Neuronal stem cell (in vitro differentiated cells): Measurements from ENCODE around the gene RBSN. TPM values are rescaled to one million over a fixed set of nuclear protein-coding genes. Genes with fewer than 3 reads are reported as not detected.
"Not testable (repeated sequence)": the region's sequence is repeated elsewhere in the genome, so short reads cannot be mapped to it uniquely, and the experiment has no call there.

Experiments used
- DNase-seq: peaks from one replicate; pipeline ENCODE4 v3.0.0-alpha.2; 2013; ENCODE audit warnings: low spot score
- H2AFZ ChIP-seq: one replicate; pipeline ENCODE4 v1.6.1; 2013; ENCODE audit warnings: mild to moderate bottlenecking, low read length, inconsistent platforms
- H2AK5ac ChIP-seq: 2 replicates; pipeline ENCODE4 v1.6.1; 2013; ENCODE audit warnings: low read depth, mild to moderate bottlenecking, inconsistent platforms, low read length, moderate library complexity, mixed read lengths
- H2BK120ac ChIP-seq: 2 replicates; pipeline ENCODE4 v1.6.1; 2013; ENCODE audit warnings: low read depth, mild to moderate bottlenecking, inconsistent platforms, low read length, moderate library complexity, mixed read lengths
- H2BK12ac ChIP-seq: one replicate; pipeline ENCODE4 v1.6.1; 2013; ENCODE audit warnings: low read length, inconsistent platforms
- H2BK15ac ChIP-seq: 2 replicates; pipeline ENCODE4 v1.6.1; 2013; ENCODE audit warnings: mild to moderate bottlenecking, low read length, inconsistent platforms, mixed read lengths
- H2BK5ac ChIP-seq: one replicate; pipeline ENCODE4 v1.6.1; 2013; ENCODE audit warnings: inconsistent platforms, mild to moderate bottlenecking, low read length, moderate library complexity
- H3K14ac ChIP-seq: one replicate; pipeline ENCODE4 v1.6.1; 2013; ENCODE audit warnings: low read length, inconsistent platforms
- H3K18ac ChIP-seq: 2 replicates; pipeline ENCODE4 v1.6.1; 2013; ENCODE audit warnings: low read length, inconsistent platforms
- H3K23ac ChIP-seq: 2 replicates; pipeline ENCODE4 v1.6.1; 2013; ENCODE audit warnings: low read depth, mild to moderate bottlenecking, mixed read lengths, low read length, inconsistent platforms; ENCODE audit not compliant: poor library complexity
- H3K27ac ChIP-seq: replicated peaks from 3 replicates; pipeline ENCODE4 v1.5.1; 2013; ENCODE audit warnings: low read length, inconsistent platforms
- H3K27me3 ChIP-seq, 3 experiments: 2 replicates each; pipeline ENCODE4 v1.6.1; 2013; ENCODE audit warnings: low read length in 3 of 3, mild to moderate bottlenecking in 2 of 3, inconsistent platforms in 1 of 3, low read depth in 1 of 3, mixed read lengths in 1 of 3, moderate library complexity in 1 of 3; ENCODE audit not compliant: control insufficient read depth in 3 of 3, insufficient read depth in 3 of 3
- H3K36me3 ChIP-seq, 2 donors: replicated peaks in 1 of 2; 2 replicates each; pipeline ENCODE4 v1.6.1; 2013; ENCODE audit warnings: low read length in 2 of 2; ENCODE audit not compliant: control insufficient read depth in 2 of 2, insufficient read depth in 2 of 2
- H3K4ac ChIP-seq: 2 replicates; pipeline ENCODE4 v1.6.1; 2013; ENCODE audit warnings: inconsistent platforms, mild to moderate bottlenecking, low read length, moderate library complexity
- H3K4me1 ChIP-seq, 2 donors: 1 replicate in 1 of 2; 2 replicates in 1 of 2; pipeline ENCODE4 v1.6.1; 2013; ENCODE audit warnings: low read length in 2 of 2, low read depth in 1 of 2; ENCODE audit not compliant: control insufficient read depth in 2 of 2, insufficient read depth in 1 of 2
- H3K4me2 ChIP-seq: one replicate; pipeline ENCODE4 v1.6.1; 2013; ENCODE audit warnings: mild to moderate bottlenecking, low read length, inconsistent platforms; ENCODE audit not compliant: insufficient read depth, poor library complexity, severe bottlenecking
- H3K4me3 ChIP-seq, 2 donors: 2 replicates each; pipeline ENCODE4 v1.5.1; 2013; ENCODE audit warnings: low read length in 2 of 2, mild to moderate bottlenecking in 2 of 2, inconsistent platforms in 1 of 2, moderate library complexity in 1 of 2
- H3K79me1 ChIP-seq: one replicate; pipeline ENCODE4 v1.6.1; 2013; ENCODE audit warnings: low read depth, mild to moderate bottlenecking, inconsistent platforms, low read length, moderate library complexity
- H3K9ac ChIP-seq: one replicate; pipeline ENCODE4 v1.6.1; 2013; ENCODE audit warnings: mild to moderate bottlenecking, low read depth, low read length, inconsistent platforms; ENCODE audit not compliant: poor library complexity
- H3K9me3 ChIP-seq, 2 donors: replicated peaks in 1 of 2; 2 replicates each; pipeline versions ENCODE3 to v1.6.1; 2013; ENCODE audit warnings: low read length in 2 of 2, mild to moderate bottlenecking in 2 of 2, inconsistent platforms in 1 of 2, low read depth in 1 of 2, mixed read lengths in 1 of 2, moderate library complexity in 1 of 2; ENCODE audit not compliant: control insufficient read depth in 2 of 2, insufficient read depth in 1 of 2
- H4K8ac ChIP-seq: one replicate; pipeline ENCODE4 v1.6.1; 2013; ENCODE audit warnings: low read depth, mild to moderate bottlenecking, inconsistent platforms, low read length, moderate library complexity
- H4K91ac ChIP-seq: one replicate; pipeline ENCODE4 v1.6.1; 2013; ENCODE audit warnings: low read length, low read depth, mild to moderate bottlenecking, inconsistent platforms; ENCODE audit not compliant: poor library complexity
- WGBS, 2 donors: extraction: QIAGEN DNeasy Blood & Tissue Kit; methylation state at CpG; one replicate each; pipeline ENCODE4 v1.1.7; 2013; ENCODE audit warnings: missing lambda C conversion rate in 2 of 2, mixed read lengths in 1 of 2; ENCODE audit not compliant: insufficient read length in 2 of 2, insufficient replicate concordance in 1 of 2; ENCODE audit errors: extremely low coverage in 2 of 2; 5-methylcytosine and 5-hydroxymethylcytosine counted together
- polyA plus RNA-seq, 2 experiments: library from polyadenylated mRNA; stranded (reverse); fragments of 200-250 nt; gene quantifications; one replicate each; pipeline ENCODE4 v1.2.3, GENCODE V29; 2013

Gene RBSN
- 11.7 TPM for polyA plus RNA-seq (2013, experiment 1 of 2)
- 12.2 TPM for polyA plus RNA-seq (2013, experiment 2 of 2)

DNA sequence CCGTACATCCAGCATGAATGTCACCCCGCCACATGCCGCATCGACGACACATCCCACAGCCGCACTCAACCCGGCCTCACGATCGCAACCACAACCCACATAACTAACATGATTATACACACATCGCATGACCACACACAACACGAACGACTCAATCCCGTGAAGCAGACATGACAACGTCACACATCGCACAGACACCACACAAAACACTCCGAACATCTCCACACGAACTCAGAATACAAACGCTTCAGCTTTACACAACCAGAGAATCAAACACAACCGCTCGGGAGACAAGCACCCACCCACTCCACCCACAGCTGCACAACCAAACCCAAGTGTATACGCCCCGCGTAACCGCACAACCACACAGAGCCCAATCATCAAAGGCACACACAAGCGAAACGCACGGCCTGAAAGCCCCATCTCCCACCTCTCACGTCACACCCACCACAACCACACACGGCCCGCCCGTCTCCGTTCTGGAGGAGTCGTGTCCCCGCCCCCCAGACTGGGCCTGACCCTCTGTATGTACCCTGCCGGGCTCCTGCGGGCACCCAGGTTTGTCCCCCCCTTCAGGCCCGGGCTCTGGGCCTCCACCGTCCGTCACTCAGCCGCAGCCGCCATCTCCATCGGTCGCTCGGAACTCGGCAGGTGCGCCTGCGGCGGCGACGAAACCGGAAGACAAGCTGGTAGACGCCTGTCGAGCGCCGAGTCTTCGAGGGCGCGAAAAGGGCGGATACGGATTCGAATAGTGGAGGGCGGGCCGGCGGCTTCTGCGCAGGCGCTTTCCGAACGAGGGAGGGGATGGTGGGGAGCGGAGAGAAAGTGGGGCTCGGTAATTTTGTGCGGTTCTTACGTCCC lies at the start of gene RBSN:
Gene RBSN (minus strand): TSS at position 646 of the 861 bp plus-strand sequence. CDS start 3,028 bp downstream, outside the sequence.
- Histone ChIP-seq H3K4ac (peak within 1 kb of the TSS; percentile 58), H2BK120ac (no peak within 1 kb of the TSS), H2BK5ac (no peak within 1 kb of the TSS), H3K9me3 (no peaks in the 10 kb centered on the region), H4K91ac (no peak within 1 kb of the TSS), H3K9ac (peak within 1 kb of the TSS; percentile 84), H4K8ac (no peak within 1 kb of the TSS), H3K4me2 (peak within 1 kb of the TSS; percentile 72), H3K4me1 (peaks cover 0 to 10% of the 10 kb centered on the region in 2 donors), H2AK5ac (peak within 1 kb of the TSS; percentile 33), H3K27me3 (peaks cover 0 to 10% (median 0%) of the 10 kb centered on the region in 3 experiments), H2BK15ac (no peak within 1 kb of the TSS), H3K4me3 (peak within 1 kb of the TSS; percentile 90 to 95), H3K79me1 (no peaks in the 10 kb centered on the region), H2BK12ac (no peak within 1 kb of the TSS), H3K36me3 (peaks cover 9 to 32% of the 10 kb centered on the region in 2 donors), H3K18ac (peak within 1 kb of the TSS; percentile 96), H3K27ac (peak within 1 kb of the TSS; percentile 13), H2AFZ (peak within 1 kb of the TSS; percentile 92), H3K23ac (peak within 1 kb of the TSS; percentile 70), H3K14ac (no peak within 1 kb of the TSS)
- peak; percentile 91 for DNase-seq
- no CpG with 5 or more reads among the region's 72 CpGs for WGBS, 2 donors

DNA sequence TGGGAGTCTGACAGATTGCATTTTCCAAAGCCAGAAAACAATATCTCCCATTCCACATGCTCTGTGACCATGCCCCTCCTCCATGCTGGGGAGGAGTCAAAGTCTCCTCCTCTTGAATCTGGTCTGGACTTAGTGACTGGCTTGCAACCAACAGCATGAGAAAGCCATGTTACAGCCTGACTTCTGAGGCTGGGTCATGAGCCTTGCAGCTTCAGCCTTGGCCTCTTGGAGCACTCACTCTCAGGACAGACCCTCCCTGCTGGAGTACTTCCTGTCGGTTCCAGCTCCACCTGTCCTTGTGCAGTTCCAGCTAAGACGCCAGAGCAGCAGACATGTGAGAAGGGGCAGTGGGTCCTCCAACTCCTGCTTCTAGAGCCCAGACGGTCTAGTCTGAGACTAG lies 49.7 kb upstream of the RBSN start:
- no peak overlapping the region for H3K18ac ChIP-seq
- H3K4ac ChIP-seq = no peak overlapping the region
- H3K9ac ChIP-seq = no peak overlapping the region
- no peaks in the 10 kb centered on the region for H3K36me3 ChIP-seq
- no peak overlapping the region for H3K27ac ChIP-seq
- no peak overlapping the region for H3K14ac ChIP-seq
- H2AK5ac ChIP-seq = no peak overlapping the region
- no peak overlapping the region for H3K23ac ChIP-seq
- H2BK15ac ChIP-seq = no peak overlapping the region
- no peak overlapping the region for H3K4me2 ChIP-seq
- no peak for DNase-seq
- H3K27me3 ChIP-seq = peaks cover 0 to 19% (median 0%) of the 10 kb centered on the region in 3 experiments
- H2BK5ac ChIP-seq = no peak overlapping the region
- H3K4me3 ChIP-seq = no peak overlapping the region
- H4K8ac ChIP-seq = no peak overlapping the region
- no peaks in the 10 kb centered on the region for H3K79me1 ChIP-seq
- peaks cover 0 to 3% of the 10 kb centered on the region in 2 donors for H3K4me1 ChIP-seq
- no peak overlapping the region for H2BK12ac ChIP-seq
- no peaks in the 10 kb centered on the region for H3K9me3 ChIP-seq
- WGBS, 2 donors = no CpG with 5 or more reads among the region's 3 CpGs
- no peak overlapping the region for H4K91ac ChIP-seq
- H2AFZ ChIP-seq = peak overlapping the region; percentile 72
- no peak overlapping the region for H2BK120ac ChIP-seq

DNA sequence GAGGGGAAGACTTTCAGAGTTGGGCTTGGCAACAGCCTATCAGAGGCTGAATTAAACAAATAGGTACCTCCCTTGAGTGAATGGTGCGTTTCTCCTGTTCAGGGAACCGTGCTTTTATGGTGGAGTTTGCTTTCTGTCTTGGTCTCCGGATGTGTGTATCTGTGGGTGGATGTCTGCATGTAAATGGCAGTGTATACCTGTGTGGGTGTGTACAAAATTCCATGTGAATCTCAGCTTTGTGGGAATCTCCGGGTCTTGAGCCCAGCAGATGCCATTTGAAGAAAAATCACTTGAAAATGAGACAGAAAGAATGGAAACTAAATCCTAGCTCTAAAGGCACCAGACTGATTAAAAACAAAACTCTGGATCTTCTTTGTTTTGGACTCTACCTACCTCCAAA lies 37.9 kb upstream of the RBSN start:
- not testable (repeated sequence) for H3K27me3 ChIP-seq, H3K36me3 ChIP-seq
- no CpG with 5 or more reads among the region's 4 CpGs for WGBS, 2 donors

DNA sequence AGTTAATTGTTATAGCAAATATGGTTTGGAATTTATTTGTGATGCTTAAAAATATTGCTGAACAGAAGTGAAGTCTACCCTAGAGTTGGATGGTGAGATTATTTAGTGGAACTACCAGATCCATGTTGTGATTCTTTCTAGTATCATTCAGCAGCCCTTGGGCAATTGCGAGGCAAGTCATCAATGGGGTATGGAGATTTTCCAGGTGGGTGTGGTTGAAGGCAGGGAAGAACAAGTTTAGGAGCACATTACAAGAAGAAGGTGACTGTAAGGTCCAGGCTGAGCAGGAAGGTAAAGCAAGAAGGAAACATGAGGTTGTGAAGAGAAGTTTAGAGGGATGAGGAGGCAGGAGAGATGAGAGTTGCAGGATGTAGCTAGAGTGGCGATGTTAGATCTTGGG lies 36.0 kb upstream of the RBSN start:
- H3K36me3 ChIP-seq, H2AK5ac ChIP-seq, H3K23ac ChIP-seq, H2BK120ac ChIP-seq, H2BK12ac ChIP-seq, H3K4me1 ChIP-seq, H3K14ac ChIP-seq, H3K79me1 ChIP-seq, H3K18ac ChIP-seq, H4K91ac ChIP-seq, H3K9me3 ChIP-seq, H3K27ac ChIP-seq, H3K4ac ChIP-seq, H3K9ac ChIP-seq, H2AFZ ChIP-seq, H3K27me3 ChIP-seq, H3K4me2 ChIP-seq, H2BK5ac ChIP-seq, H2BK15ac ChIP-seq, H4K8ac ChIP-seq, DNase-seq, H3K4me3 ChIP-seq: not testable (repeated sequence)
- no CpG with 5 or more reads among the region's 2 CpGs for WGBS, 2 donors

More for the DNA sequence above, 37.9 kb upstream of the RBSN start:
- H2AFZ ChIP-seq, H3K14ac ChIP-seq, H2AK5ac ChIP-seq, H3K4me2 ChIP-seq, H3K27ac ChIP-seq, H3K9me3 ChIP-seq, H3K23ac ChIP-seq, H4K8ac ChIP-seq, H2BK120ac ChIP-seq, H2BK15ac ChIP-seq, H3K4ac ChIP-seq, H3K9ac ChIP-seq, H3K18ac ChIP-seq, H3K4me3 ChIP-seq, H2BK5ac ChIP-seq, H4K91ac ChIP-seq, DNase-seq, H3K79me1 ChIP-seq, H3K4me1 ChIP-seq, H2BK12ac ChIP-seq: not testable (repeated sequence)
